SH-SY5Y (cell line): ENCODE results near the gene PTPRG.

Experiments
- GATA2 ChIP-seq: IDR thresholded peaks from 2 replicates; pipeline ENCODE4 v1.6.1; 2011; ENCODE audit warnings: mild to moderate bottlenecking, low read depth, low read length
- GATA3 ChIP-seq: IDR thresholded peaks from 2 replicates; pipeline ENCODE4 v1.6.1; 2011; ENCODE audit warnings: low read depth, mild to moderate bottlenecking, low read length, moderate library complexity

PTPRG gene

DNA sequence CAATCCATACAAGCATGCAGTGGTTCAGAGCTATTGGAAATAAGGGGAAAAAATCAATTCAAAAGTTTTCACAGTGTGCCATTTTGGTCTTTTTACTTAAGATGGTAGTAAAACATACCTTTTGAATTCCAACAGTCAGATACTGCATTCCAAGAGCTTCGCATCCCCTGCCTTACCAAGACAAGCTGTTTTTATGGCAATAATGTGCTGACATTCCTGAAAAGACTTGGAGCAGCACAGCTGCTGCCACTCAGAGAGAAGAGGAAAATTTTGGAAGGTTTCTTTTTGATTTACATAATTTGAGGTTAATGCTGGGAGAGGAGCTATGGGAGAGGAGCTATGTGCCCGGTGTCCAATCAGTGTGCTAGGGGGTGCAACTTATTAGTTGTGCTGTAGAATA is 663.7 kb downstream of the PTPRG start:
- TF ChIP-seq GATA3 (no peak), GATA2 (no peak)

- TF ChIP-seq GATA2 (no peak), GATA3 (no peak)
Observed at GRCh38 chr3:62226601-62227339, 665.4 kb downstream of the PTPRG start.

GRCh38 chr3:62228467-62228866 is 667.1 kb downstream of the PTPRG start:
- no peak for TF ChIP-seq GATA2
- TF ChIP-seq GATA3 = no peak

DNA sequence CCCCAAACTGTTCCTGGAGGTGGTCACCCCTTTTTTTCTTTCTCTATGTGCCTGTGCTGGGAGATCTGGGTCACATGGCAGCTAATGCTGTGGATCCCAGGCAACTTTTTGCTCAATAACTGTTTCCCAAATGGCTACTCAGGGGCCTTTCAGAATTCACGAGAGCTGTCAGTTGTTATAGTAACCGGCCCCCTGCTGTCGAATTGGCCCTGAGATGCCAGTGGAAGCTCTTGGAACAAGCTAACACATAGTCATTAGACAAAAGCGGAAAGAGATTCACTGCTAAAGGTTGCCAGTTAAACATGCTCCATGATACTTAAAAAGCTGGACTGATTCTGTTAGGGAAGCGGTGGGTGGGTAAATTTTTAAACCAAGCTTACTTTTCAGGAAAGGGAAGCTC is 667.8 kb downstream of the PTPRG start:
- TF ChIP-seq GATA2 = no peak
- no peak for TF ChIP-seq GATA3

DNA sequence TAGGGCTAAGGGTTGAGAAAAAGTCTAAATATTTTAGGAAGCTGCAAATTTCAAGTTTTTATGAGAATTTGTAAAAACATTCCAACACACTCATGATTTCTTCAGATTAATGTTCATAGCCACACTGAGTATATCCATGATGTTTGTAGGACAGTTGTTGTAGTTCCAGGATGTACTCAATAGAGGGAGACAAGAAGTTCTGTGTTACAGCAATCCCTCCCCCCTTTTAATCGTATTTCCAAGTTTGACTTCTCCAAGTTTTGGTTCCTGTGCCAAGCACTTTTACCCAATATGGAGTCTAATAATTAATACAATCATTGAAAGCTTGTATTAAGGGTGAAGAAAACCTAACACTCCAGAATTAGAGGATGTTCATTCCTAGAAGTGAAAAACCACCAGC is 668.5 kb downstream of the PTPRG start:
- TF ChIP-seq GATA2 (no peak), GATA3 (no peak)

DNA sequence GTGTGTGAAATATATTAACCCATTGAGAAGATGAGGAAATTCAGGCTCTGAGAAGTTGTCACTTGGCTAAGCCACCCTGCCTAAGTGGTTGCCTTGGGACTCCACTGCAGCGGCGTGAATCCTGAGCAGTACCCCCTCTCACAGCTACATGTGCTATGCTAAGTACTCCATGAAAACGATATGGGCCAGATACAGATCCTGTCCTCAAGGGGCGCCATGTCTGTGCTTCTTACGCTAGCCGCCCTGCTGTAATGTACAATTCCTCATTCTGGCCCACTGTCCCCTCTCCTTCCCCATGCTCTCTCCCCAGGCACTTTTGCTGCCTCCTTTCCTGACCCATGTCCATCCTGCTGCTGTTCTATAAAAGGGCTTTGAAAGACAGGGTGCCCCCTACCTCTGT is 671.7 kb downstream of the PTPRG start:
- TF ChIP-seq GATA3 (no peak), GATA2 (no peak)

- TF ChIP-seq GATA2 (no peak), GATA3 (no peak)
Observed at GRCh38 chr3:62236016-62236415, 674.6 kb downstream of the PTPRG start.

- TF ChIP-seq GATA3 = no peak
- TF ChIP-seq GATA2 = no peak
Observed at GRCh38 chr3:62237286-62237948, 676.0 kb downstream of the PTPRG start.

DNA sequence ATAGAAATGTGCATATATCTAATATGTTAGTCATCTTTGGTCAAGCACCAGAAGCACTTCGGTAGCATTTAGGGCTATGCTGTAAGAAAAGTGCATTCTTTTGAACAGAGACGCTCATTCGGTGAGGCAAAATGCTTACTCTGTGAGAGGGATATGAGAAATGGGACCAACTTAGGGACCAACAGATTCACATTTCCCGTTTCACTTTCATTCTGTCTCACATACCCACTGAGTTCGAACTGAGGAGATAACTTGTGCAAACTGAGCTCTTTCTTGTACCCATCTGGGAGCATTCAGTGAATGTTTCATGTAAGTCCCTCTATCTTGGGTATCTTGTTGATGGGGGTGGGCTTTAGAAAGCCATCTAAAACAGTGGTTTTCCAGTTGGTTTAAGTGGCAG is 676.6 kb downstream of the PTPRG start:
- TF ChIP-seq GATA2 (no peak), GATA3 (no peak)

DNA sequence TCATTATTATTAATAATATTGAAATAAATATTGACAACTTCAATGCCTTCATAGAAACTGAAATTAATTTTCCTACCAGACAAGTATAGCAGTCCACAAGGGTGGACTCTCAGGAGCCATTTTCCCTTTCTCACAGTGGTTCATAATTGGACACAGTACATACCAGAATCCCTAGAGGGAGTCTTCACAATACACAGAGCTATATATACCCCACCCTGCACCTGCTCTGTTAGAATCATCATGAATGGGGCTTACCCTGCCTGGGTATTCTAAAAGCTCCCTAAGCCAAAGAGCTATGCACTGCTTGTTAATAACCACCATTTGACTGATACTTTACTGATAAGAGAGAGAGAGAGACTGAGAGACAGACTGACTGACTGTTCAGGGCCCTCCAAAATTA is 677.1 kb downstream of the PTPRG start:
- TF ChIP-seq GATA2 = no peak
- TF ChIP-seq GATA3 = no peak

GRCh38 chr3:62241279-62241678 is 679.9 kb downstream of the PTPRG start:
- TF ChIP-seq GATA2 (peak; percentile 92), GATA3 (peak; percentile 72)

- TF ChIP-seq GATA3 (no peak), GATA2 (no peak)
Observed at GRCh38 chr3:62242831-62243509, 681.6 kb downstream of the PTPRG start.

DNA sequence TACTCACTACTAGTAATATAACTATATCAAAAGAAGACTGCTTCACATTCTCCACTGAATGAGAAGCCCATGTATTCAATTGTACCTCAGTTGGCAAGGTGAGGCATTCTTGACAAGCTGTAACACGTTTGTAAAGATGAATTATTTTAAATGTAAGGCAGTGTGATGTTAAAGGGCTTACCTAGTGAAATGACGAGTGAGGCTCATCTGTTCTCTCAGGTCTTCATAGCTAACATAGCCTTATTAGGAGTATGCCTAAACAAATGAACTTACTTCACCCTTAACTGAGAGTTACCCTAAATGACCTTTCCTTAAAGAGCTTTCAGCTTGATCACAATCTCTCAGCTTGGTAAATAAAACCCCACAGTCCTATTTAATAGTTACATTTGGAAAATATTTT is 684.7 kb downstream of the PTPRG start:
- TF ChIP-seq GATA3 (no peak), GATA2 (no peak)

GRCh38 chr3:62246985-62247384 is 685.6 kb downstream of the PTPRG start:
- TF ChIP-seq GATA2 (no peak), GATA3 (no peak)

GRCh38 chr3:62248734-62249483 is 687.5 kb downstream of the PTPRG start:
- no peak for TF ChIP-seq GATA2
- TF ChIP-seq GATA3 = no peak
